ENCODE results near the gene TGM1.
A peak's percentile ranks its signal among the peaks of the same experiment; 100 is the strongest.
"Not testable (repeated sequence)": the region's sequence is repeated elsewhere in the genome, so short reads cannot be mapped to it uniquely, and the experiment has no call there.

TGM1 gene

GRCh38 chr14:24232121-24232644 lies 30.8 kb downstream of the TGM1 start, which contains the start of gene NEDD8:
Gene NEDD8, minus strand, starts transcription at chr14:24232367. Its CDS starts 100 bp downstream, at chr14:24232267.
- DNase-seq: peak; percentile 87 to 88

- no peak for DNase-seq
Observed at GRCh38 chr14:24231263-24232120, 31.5 kb downstream of the TGM1 start.

- DNase-seq: no peak
Observed at GRCh38 chr14:24228902-24229301, 34.1 kb downstream of the TGM1 start.

- DNase-seq: no peak
Observed at GRCh38 chr14:24226473-24226872, 36.5 kb downstream of the TGM1 start.

GRCh38 chr14:24224618-24225071 lies 38.3 kb downstream of the TGM1 start:
- DNase-seq: no peak

GRCh38 chr14:24222987-24223386 lies 40.0 kb downstream of the TGM1 start:
- not testable (repeated sequence) for DNase-seq

GRCh38 chr14:24219521-24219920 lies 43.5 kb downstream of the TGM1 start:
- no peak for DNase-seq

GRCh38 chr14:24219080-24219479 lies 43.9 kb downstream of the TGM1 start:
- DNase-seq: no peak

- DNase-seq: not testable (repeated sequence)
Observed at GRCh38 chr14:24216876-24217275, 46.1 kb downstream of the TGM1 start.

- DNase-seq: no peak
Observed at GRCh38 chr14:24216345-24216699, 46.7 kb downstream of the TGM1 start.

- DNase-seq: peak; percentile 76 to 89
Observed at GRCh38 chr14:24215495-24216344, 47.3 kb downstream of the TGM1 start, which contains the start of gene MDP1. Gene MDP1, minus strand, starts transcription at chr14:24216066. Its CDS starts 111 bp downstream, at chr14:24215955.

GRCh38 chr14:24213866-24214662 lies 48.9 kb downstream of the TGM1 start:
- no peak for DNase-seq

- DNase-seq: peak; percentile 93 to 94
Observed at GRCh38 chr14:24212924-24213865, 49.8 kb downstream of the TGM1 start, which contains the start of gene CHMP4A. Gene CHMP4A, minus strand, starts transcription at chr14:24213488. Its CDS starts 49 bp downstream, at chr14:24213439.

GRCh38 chr14:24211311-24211710 lies 51.7 kb downstream of the TGM1 start:
- DNase-seq: no peak

- no peak for DNase-seq
Observed at GRCh38 chr14:24207625-24208024, 55.4 kb downstream of the TGM1 start.

GRCh38 chr14:24207104-24207551 lies 55.8 kb downstream of the TGM1 start:
- DNase-seq: no peak

- DNase-seq: no peak
Observed at GRCh38 chr14:24206260-24207103, 56.5 kb downstream of the TGM1 start.

GRCh38 chr14:24204163-24205146 lies 58.5 kb downstream of the TGM1 start:
- no peak for DNase-seq

Measured in NCI-H1930 (cell line).